HG02885 (cell line): ENCODE results near the gene GNAS.

Source experiments
- ATAC-seq: cut with Tn5 transposase; IDR thresholded peaks from one replicate; pipeline ENCODE4 v1.9.1; 2021; ENCODE audit warnings: mild to moderate bottlenecking; ENCODE audit not compliant: unreplicated experiment, poor library complexity

Gene GNAS

GRCh38 chr20:58851969-58852458 is 502 bp upstream of the GNAS start:
- no peak for ATAC-seq

DNA sequence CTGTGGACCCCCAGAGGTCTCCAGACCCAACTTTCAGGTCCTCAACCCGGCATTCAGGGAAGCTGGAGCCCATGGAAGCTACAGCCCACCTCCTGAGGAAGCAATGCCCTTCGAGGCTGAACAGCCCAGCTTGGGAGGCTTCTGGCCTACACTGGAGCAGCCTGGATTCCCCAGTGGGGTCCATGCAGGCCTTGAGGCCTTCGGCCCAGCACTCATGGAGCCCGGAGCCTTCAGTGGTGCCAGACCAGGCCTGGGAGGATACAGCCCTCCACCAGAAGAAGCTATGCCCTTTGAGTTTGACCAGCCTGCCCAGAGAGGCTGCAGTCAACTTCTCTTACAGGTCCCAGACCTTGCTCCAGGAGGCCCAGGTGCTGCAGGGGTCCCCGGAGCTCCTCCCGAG is 950 bp downstream of the GNAS start:
- ATAC-seq = no peak

DNA sequence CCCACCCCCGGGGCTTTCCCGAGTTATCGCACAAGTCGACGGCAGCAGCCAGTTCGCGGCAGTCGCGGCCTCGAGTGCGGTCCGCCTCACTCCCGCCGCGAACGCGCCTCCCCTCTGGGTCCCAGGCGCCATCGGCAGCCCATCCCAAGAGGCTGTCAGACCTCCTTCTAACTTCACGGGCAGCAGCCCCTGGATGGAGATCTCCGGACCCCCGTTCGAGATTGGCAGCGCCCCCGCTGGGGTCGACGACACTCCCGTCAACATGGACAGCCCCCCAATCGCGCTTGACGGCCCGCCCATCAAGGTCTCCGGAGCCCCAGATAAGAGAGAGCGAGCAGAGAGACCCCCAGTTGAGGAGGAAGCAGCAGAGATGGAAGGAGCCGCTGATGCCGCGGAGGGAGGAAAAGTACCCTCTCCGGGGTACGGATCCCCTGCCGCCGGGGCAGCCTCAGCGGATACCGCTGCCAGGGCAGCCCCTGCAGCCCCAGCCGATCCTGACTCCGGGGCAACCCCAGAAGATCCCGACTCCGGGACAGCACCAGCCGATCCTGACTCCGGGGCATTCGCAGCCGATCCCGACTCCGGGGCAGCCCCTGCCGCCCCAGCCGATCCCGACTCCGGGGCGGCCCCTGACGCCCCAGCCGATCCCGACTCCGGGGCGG is 1.6 kb downstream of the GNAS start:
- ATAC-seq = no peak

GRCh38 chr20:58854638-58855471 is 2.3 kb downstream of the GNAS start:
- no peak for ATAC-seq

DNA sequence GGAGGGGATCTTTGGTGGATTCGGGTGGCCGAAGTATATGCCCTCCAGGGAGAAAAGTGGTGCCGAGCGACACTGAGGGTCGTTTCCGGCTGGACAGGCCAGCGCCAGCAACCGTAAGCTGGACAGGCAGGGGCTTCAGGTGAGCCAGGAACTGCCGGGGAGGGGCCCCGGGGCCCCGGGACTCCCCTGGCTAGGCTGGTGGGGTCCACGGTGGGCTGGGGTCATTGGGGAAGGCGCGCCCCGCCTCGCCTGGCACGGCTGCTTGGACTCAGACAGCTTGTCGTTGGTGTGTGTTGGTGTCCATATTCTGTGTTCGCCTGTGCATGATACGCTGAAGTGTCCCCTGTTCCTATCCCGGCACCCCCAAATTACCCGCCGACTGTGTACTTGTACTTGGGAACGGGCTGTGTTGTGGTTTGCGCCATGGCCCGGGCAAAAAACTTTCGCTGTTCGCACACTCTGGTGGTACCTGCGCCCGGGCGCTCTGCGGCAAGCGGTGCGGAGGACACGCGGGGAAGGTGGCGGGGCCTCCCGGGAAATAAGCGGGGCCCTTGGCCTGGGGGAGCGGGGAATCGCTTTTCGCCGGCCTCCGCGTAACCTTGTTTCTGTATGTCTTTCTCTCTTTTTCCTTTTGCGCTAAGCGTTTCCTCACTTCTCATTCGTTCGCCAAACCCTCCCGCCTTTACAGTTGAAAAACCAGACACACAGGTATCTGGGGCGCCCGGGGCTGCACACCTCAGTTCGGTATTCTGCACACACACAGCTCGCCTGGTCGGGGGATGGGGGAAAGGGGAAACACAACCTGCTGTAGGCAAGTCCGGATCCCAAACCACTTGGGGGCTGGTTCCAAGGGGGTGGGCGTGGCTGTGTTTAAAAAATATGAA is 3.2 kb downstream of the GNAS start:
- ATAC-seq = no peak

DNA sequence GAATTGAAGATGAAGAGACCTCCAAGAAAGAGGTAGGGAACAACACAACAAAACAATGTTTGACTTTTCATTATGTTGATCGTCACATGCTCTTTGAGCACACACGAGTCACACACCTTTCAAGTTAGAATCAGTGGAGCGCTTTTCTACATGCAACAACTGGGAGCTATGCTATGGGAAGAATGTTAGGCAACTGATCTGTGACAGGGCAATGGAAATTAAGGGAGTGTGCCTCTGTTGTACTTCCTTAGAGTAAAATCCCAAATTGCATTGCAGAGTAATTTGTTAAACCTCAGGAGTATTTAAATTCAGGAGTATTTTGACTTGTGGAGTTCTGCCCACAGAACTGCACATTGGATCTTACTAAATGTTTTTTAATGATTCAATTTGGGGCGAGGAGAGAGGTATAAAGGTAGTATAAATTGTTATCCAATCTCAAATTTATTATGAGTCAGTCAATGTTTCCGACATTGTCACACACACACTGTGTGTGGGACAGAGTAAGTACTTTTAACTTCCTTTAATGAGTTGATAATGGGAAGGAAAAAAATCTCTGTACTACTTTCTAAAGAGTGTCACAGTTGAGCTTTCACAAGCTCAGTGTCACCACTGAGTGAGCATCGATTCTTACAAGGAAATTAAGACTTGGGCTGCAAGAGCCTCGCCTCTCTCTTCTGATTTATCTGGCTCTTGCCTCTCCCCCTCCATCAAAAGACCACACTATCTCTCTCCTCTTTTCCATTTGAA is 10.7 kb downstream of the GNAS start:
- ATAC-seq = no peak

DNA sequence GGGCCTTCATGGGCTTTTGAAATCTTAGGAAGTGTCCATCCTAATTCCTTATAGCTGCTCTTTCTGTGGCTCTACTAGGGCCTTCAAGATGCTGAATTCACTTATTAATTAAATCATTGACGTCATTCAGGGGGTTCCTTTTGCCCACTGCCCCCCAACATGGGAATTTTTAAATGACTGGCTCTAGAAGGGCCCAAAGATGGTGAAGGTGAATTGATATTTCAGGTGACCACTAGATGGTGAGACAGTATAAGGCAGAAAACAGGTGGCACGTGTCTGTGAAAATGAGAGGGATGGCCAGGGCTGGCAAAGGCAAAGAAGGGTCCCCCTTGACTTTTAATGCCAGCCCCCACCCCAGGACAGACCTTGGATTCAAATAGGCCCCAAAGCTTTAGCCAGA is 11.8 kb downstream of the GNAS start:
- ATAC-seq = no peak

GRCh38 chr20:58865843-58866242 is 13.3 kb downstream of the GNAS start:
- no peak for ATAC-seq

- ATAC-seq = no peak
Measured at GRCh38 chr20:58867211-58867610, 14.7 kb downstream of the GNAS start.

DNA sequence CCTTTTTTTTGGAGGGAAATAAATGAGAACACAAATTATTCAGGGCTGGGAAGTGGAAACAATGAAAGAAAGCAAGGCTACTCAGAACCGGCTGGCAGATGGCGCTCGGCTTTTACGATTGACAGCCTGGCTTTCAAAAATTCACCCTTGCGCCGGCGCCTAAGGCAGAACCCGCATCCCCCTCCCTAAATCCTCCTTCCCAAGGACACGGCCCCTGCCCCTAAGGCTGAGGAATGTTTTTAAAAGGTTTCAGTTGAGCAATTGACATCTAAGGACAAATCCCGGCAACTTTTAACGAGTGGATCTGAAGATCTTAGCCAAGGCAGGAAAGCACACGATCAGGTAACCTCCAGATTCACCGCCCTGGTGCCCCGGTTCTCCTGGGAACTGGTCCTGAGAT is 16.3 kb downstream of the GNAS start:
- no peak for ATAC-seq

- ATAC-seq = no peak
Measured at GRCh38 chr20:58869662-58870227, 17.2 kb downstream of the GNAS start.

GRCh38 chr20:58870293-58871014 is 17.9 kb downstream of the GNAS start:
- ATAC-seq = no peak

DNA sequence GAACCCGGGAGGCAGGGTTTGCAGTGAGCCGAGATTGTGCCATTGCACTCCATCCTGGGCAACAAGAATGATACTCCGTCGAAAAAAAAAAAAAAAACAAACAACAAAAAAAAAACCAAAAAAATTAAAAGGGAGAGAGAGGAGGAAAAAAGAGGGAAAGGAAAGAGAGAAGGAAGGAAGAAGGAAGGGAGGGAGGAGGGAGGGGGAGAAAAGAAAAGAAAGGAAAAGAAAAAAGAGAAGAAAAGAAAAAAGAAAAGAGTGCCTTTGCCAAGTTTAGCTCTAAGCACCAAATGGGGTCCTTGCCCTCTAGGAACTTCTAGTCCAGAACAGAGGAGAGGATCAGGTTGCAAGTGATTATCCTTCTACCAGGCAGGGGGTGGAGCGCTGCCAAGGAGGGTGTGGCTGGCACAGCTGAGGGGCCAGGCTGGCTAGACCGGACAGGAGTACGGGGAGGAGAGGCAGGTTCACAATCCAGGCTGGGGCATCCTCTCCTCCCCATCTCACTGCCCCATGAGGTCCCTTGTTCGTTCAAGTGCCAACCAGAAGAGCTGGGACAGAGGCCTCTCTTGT is 19.1 kb downstream of the GNAS start:
- ATAC-seq = no peak

DNA sequence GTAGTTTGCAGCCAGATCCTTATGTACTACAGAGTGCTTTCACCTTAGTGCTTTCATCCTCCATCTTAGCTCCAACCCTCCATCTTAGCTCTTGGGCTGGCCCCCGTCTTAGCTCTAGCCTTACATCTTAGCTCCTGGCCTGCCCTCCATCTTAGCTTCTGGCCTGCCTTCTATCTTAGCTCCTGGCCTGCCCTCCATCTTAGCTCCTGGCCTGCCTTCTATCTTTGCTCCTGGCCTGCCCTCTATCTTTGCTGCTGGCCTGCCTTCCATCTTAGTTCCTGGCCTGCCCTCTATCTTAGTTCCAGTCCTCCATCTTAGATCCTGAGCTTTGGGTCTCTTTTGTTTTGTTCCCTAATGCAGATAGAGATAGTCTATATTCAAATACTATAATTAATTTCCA is 22.0 kb downstream of the GNAS start:
- no peak for ATAC-seq

- ATAC-seq = no peak
Measured at GRCh38 chr20:58875111-58875510, 22.6 kb downstream of the GNAS start.

GRCh38 chr20:58875541-58876134 is 23.1 kb downstream of the GNAS start:
- ATAC-seq = no peak

DNA sequence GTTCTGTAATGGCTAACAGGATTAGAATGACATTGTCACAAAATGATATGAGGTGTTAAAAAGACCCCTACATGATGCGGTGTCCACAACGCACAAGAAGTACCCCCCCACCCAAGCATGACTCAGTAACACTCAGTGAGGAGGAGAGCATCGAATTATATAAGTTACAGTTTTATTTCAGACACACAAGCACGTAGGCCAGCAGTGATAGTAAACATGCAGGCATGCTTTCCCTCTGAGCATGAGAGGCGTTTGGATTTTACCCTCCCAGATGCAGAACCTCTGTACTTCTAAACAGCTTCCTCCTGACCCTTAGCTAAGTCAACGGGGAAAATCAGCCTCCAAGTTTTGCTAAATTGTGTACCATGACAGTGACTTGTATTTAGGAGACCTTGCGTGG is 23.9 kb downstream of the GNAS start:
- ATAC-seq = no peak
